Thyroid gland (tissue), 4 donors: ENCODE data around the gene KDSR.
A peak's percentile ranks its signal among the peaks of the same experiment; 100 is the strongest.

Experiments
- CTCF ChIP-seq, 6 experiments: fragments of 200-600 bp in 3 of 6; fragments of 450-650 bp in 3 of 6; sonication (generic) in 3 of 6; IDR thresholded peaks; one replicate each; pipeline ENCODE4 v1.5.1; 2016 to 2019; ENCODE audit warnings: antibody characterized with exemption in 6 of 6, mild to moderate bottlenecking in 2 of 6, inconsistent platforms in 1 of 6, moderate library complexity in 1 of 6
- POLR2A ChIP-seq, 2 donors: fragments of 450-650 bp; IDR thresholded peaks; one replicate each; pipeline ENCODE4 v1.6.1; 2017; ENCODE audit warnings: antibody characterized with exemption in 2 of 2, mild to moderate bottlenecking in 2 of 2, moderate library complexity in 1 of 2

- TF ChIP-seq CTCF (IDR thresholded peaks at IDR 0.05) (no peak), POLR2A (IDR thresholded peaks at IDR 0.05) (peak in 1 of 2 donors; percentile 5)
These were observed 573 bp downstream of the KDSR start for GRCh38 chr18:63366213-63367052.
